ENCODE data around the gene MTERF1. TPM values are rescaled to one million over a fixed set of nuclear protein-coding genes. Genes with fewer than 3 reads are reported as not detected.
"Not testable (repeated sequence)": the region's sequence is repeated elsewhere in the genome, so short reads cannot be mapped to it uniquely, and the experiment has no call there.

The MTERF1 gene
- total RNA-seq, 4 donors from 2014 or later = 4.4 to 23.8 (median 21.0) TPM

- H3K9me3 ChIP-seq = no peaks in the 10 kb centered on the region
- intact Hi-C loops (cut with DNase I; ENCODE audit: low total_unique reads) = no loop called here
- no peaks in the 10 kb centered on the region for H3K4me1 ChIP-seq
- TF ChIP-seq POLR2A (IDR thresholded peaks at IDR 0.05) (no peak), CTCF (IDR thresholded peaks at IDR 0.05) (no peak)
- no peak overlapping the region for H3K27ac ChIP-seq
- no peaks in the 10 kb centered on the region for H3K27me3 ChIP-seq
- no peak overlapping the region for H3K4me3 ChIP-seq
- H3K36me3 ChIP-seq = no peaks in the 10 kb centered on the region
- no peak for DNase-seq
Measured at GRCh38 chr7:91892821-91893340, 12.4 kb upstream of the MTERF1 start.

- no peak for DNase-seq
- intact Hi-C loops (cut with DNase I; ENCODE audit: low total_unique reads) = no loop called here
- H3K27ac ChIP-seq = no peak overlapping the region
- no peak overlapping the region for H3K4me3 ChIP-seq
- no peaks in the 10 kb centered on the region for H3K27me3 ChIP-seq
- H3K9me3 ChIP-seq = no peaks in the 10 kb centered on the region
- no peaks in the 10 kb centered on the region for H3K36me3 ChIP-seq
- no peak for TF ChIP-seq CTCF (IDR thresholded peaks at IDR 0.05)
- no peak for TF ChIP-seq POLR2A (IDR thresholded peaks at IDR 0.05)
- no peaks in the 10 kb centered on the region for H3K4me1 ChIP-seq
Measured at GRCh38 chr7:91892099-91892705, 11.7 kb upstream of the MTERF1 start.

GRCh38 chr7:91888271-91889175 lies 8.0 kb upstream of the MTERF1 start:
- H3K27ac ChIP-seq; H3K4me3 ChIP-seq; H3K4me1 ChIP-seq; DNase-seq; H3K9me3 ChIP-seq; H3K36me3 ChIP-seq; H3K27me3 ChIP-seq; intact Hi-C loops (cut with DNase I; ENCODE audit: low total_unique reads): not testable (repeated sequence)

- DNase-seq; H3K27me3 ChIP-seq; H3K36me3 ChIP-seq; intact Hi-C loops (cut with DNase I; ENCODE audit: low total_unique reads); H3K27ac ChIP-seq; H3K4me1 ChIP-seq; H3K9me3 ChIP-seq; H3K4me3 ChIP-seq: not testable (repeated sequence)
Measured at GRCh38 chr7:91887336-91888213, 7.1 kb upstream of the MTERF1 start.

- DNase-seq = no peak
- no peak overlapping the region for H3K4me3 ChIP-seq
- no peaks in the 10 kb centered on the region for H3K4me1 ChIP-seq
- no peak for TF ChIP-seq POLR2A (IDR thresholded peaks at IDR 0.05)
- TF ChIP-seq CTCF (IDR thresholded peaks at IDR 0.05) = no peak
- intact Hi-C loops (cut with DNase I; ENCODE audit: low total_unique reads) = no loop called here
- H3K9me3 ChIP-seq = no peaks in the 10 kb centered on the region
- H3K36me3 ChIP-seq = no peaks in the 10 kb centered on the region
- no peak overlapping the region for H3K27ac ChIP-seq
- no peaks in the 10 kb centered on the region for H3K27me3 ChIP-seq
Measured at GRCh38 chr7:91883676-91884362, 3.3 kb upstream of the MTERF1 start.

All from uterus (tissue), 4 donors.